HG03457 (cell line): Measurements from ENCODE around the gene C1RL.

Experiments
- ATAC-seq: cut with Tn5 transposase; IDR thresholded peaks from one replicate; pipeline ENCODE4 v1.9.1; 2021; ENCODE audit warnings: moderate number of reproducible peaks; ENCODE audit not compliant: unreplicated experiment

C1RL gene

DNA sequence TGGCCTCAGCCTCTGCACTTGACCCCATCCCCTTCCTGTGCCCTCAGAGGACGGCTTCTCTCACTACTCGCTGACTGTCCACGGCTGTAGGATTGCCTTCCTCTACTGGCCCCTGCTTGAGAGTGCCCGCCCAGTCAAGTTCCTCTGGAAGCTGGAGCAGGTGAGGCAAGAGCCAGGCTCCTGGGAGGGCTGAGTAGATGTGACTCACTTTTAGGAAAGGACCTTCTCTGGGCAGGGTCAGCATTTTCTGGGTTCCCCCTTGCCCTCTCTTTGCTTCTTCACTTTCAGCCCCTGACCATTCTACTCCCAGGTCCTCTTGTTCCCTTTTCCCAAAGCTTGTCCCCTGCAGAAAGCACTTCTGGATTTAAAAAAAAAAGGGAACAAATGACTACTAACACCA, 28.9 kb upstream of the C1RL start:
- no peak for ATAC-seq

DNA sequence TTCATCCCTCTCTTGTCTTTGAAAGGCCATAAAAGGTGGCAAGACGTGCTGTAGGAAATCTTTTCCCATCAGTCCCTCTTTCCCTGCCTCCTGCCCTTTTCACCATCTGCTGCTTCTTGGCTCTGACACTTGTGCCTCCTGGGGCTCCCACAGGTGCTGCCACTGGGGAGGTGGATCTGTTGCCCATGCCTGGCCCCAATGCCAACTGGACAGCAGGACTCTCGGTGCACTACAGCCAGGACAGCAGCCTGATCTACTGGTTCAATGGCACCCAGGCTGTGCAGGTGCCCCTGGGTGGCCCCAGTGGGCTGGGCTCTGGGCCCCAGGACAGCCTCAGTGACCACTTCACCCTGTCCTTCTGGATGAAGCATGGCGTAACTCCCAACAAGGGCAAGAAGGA, 27.7 kb upstream of the C1RL start:
- no peak for ATAC-seq

DNA sequence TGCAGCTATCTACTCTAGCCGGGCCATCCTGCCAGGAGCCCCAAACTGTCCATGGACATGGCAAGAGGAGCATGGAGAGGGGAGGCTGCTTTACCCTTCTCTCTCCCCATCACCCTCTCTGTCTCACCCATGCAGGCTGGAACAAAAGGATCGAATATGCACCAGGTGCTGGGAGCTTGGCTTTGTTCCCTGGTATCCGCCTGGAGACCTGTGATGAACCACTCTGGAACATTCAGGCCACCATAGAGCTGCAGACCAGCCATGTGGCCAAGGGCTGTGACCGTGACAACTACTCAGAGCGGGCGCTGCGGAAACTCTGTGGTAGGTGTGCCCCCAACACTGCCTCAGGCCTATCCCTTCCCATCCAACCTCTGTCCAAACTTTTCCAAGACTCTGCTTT, 27.1 kb upstream of the C1RL start:
- ATAC-seq: no peak

DNA sequence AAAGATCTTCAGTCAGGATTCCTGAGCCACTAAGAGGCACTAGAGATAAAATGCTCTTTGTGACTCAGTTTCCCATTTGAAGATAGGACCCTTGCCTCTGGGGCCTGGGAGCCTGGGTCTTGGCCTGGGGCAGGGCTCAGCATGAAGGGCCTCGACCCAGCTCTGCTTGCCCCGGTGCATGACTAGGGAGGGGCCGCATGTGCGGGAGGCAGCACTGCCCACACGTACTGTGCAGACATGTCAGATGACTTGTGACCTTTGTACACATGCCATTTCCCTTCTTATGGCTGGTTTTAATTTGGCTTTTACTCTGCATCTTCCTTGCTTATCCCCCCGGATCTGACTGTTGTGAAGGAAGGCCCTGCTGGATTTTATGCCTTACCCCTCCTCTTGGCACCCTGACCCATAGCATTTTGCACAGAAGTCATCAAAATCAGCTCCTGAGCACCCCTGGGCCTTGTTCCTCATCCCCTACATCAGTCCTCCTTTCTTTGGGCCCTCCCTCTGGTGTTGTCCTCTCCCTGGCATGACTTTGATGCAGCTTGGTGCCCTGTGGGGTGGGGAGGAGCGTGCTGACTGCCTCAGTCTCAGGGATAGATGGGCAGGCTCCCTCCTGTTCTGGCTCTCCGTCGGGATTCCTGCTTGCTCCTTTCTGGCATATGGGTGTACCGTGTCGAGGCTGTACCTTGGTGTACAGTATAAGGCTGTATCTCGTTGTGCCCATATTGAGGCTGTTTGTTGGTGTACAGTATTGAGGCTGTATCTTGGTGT, 25.6 kb upstream of the C1RL start:
- no peak for ATAC-seq

DNA sequence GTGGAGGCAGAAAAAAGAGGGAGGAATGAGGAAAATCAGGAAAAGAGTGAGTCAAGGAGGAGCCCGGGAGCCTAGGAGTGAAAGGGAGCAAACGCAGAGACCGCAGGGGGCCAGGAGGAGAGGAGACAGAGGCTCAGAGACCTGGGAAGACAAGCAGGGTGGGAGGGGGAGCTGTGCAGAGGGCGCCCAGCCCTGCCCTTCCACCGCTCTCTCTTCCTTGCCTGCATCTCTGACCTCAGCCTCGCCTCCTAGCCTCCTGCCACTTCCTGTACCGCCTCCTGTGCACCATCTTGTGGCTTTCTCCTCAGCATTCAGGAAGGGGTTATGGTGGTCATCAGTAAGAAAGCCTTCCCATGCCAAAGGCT, 22.5 kb upstream of the C1RL start:
- ATAC-seq: no peak

DNA sequence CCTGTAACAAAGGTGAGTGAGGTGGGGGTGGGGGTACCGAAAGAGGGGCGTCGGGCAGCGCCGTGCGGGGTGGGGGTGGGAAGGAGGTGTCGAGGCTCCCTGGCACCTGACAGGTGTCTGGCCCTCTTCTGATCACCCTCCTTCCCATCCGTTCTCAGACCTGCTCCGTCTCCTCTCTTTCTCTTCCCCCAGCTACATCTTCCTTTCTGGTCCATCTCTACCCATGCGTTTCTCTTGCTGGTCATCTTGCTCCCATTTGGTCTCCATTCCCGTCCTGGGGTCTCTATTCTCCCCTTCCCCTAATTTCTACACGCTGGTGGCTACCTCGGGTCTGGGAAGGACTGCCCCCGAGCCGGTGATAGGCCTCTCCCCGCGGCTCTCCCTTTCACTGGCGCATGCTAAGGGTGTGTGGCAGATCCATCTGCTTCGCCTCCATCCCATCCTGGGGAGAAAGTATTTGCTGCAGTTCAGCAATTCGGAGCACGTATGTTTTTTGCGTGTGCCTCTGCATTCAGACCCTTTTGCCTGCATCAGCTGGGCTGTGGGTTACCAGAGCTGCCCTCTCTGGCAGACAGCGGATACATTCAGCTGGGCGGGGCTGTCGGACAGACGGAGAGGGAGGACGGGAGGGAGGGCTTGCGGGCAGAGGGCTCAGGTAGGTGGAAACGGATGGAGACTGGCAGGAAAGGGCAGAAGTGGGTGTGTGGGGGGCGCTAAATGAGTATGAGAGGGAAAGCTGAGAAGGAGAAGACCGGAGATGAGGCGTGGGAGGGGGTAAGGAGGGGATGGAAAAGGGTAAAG, 21.9 kb upstream of the C1RL start:
- no peak for ATAC-seq

DNA sequence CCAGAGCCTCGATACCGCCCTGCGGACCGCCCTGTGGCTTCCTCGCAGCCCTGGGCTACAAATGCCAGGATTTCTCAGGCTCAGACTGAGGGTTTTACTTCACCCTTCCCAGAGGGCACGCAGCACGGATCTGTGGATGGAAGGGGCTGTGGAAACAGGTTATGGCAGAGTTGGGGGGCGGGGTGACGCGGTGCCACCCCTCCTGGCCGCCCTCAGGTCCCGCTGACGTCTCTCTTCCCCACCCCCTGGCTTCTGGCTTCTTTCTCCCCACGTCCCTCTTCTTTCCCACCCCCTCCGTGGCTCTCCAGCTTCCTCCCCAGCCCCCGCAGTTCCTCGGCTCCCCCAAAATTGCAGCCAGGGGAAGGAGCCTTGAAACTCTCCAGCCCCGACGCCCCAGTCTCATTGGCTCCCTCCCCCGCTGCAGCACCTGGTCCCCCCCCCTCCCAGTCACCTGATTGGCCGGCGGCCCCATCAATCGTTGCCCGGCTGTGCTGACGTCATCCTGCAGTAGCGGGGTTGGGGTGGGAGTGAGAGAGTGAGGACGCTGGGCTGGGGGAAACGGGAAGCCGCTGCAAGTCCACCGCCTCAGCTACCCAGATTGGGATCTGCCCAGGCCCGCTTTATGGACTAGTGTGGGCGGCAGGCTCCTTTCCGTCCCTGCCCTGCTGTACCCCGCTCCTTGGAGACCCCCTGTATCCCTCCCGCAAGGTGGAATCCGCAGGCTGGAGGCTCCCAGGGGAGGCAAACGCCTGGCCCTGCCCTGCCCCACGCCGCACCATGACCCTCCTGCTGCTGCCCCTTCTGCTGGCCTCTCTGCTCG, 21.1 kb upstream of the C1RL start, which contains the start of gene CLSTN3:
Gene CLSTN3 (plus strand): TSS at position 500 of the 820 bp plus-strand sequence. CDS start 278 bp downstream, at position 778.
- no peak for ATAC-seq

DNA sequence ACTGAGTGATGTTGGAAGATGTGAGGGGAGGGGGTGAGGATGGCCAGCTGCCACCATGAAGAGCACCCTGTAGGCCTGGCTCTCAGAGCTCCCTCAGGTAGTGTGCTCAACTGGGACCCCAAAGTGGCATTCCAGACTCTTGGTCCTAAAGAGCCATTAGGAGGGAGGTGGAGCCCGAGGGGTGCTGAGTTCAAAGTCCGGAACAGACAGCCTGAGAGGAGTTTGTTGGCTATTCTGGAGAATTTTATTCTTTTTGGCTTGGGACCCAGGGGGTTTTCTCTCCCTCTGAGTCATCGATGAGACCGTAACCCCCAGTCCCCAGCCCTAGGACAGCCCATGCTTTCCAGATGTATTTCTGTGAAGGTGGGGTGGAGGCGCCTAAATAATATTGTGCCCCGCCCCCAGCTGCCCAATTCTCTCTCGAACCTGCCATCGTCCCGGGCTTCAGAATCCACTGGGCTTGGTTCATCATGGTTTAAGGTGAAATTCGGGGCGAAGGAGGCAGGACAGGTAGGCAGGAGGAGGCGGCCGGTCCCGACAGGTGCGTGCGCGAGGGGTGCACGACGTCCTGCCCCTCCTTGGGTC, 20.4 kb upstream of the C1RL start:
- no peak for ATAC-seq

DNA sequence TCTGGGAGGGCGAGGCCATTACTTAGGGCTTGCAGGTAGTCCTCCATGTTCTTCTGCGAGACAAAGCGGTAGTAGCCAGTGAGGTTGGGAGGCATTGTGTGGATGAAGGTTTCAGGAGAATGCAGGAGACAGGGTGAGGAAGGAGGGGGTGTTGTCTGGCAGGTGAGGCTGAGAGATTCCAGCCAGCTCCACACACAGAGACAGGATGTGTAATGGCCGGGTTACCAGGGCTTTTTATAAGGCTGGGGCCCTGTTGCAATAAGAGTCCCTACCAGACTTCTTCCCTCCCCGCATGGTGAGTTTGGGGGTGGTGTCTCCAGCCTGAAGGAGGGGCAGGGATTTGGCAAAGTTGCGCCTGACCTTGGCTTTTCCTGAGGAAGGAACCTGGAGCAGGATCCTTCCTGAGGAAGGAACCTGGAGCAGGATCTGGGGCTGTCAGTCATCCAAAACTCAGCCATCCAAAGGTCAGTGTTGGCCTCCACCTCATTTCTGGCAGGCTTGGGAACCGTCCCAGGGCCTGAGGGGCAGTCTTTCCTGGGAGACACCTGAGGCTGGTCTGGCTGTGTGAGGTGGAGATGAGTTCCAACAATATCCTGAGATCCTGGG, 19.8 kb upstream of the C1RL start, which contains the start of gene RBP5:
Gene RBP5 (minus strand): TSS at position 209 of the 606 bp plus-strand sequence. CDS start 114 bp downstream, at position 95.
- no peak for ATAC-seq

DNA sequence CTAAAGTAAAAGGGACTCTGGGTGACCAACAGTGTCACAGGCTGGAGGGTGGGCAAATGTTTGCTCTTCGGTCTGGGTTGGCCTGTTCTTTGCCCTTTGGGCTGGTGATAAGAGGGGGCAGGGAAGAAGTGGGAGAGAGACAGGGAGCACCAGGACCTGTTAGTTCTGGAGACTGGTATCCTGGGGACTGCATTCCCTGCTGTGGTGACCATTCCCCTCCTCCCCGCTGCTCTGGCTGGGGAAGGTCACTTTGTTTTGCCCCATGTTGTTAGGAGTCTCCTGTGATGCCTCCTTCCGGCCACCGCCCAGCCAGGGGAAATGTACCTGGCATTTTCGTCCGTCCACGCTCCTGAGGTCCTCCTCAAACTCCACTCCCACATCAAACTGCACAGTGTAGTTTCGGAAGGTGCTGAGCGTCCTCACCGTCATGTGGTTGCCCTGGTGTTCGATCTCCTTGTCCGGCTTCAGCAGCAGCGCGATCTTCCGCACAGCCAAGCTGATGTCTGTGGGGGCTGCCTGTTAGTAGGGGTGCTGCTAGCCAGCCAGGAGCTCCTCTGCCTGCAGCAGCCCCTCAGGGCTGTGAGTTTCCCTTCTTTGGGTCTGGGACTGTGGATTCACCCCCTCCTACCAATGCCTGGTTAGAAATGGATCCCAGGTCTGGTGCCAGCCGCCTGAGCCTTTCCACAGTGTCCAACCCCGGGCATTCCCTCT, 19.1 kb upstream of the C1RL start:
- ATAC-seq: no peak

DNA sequence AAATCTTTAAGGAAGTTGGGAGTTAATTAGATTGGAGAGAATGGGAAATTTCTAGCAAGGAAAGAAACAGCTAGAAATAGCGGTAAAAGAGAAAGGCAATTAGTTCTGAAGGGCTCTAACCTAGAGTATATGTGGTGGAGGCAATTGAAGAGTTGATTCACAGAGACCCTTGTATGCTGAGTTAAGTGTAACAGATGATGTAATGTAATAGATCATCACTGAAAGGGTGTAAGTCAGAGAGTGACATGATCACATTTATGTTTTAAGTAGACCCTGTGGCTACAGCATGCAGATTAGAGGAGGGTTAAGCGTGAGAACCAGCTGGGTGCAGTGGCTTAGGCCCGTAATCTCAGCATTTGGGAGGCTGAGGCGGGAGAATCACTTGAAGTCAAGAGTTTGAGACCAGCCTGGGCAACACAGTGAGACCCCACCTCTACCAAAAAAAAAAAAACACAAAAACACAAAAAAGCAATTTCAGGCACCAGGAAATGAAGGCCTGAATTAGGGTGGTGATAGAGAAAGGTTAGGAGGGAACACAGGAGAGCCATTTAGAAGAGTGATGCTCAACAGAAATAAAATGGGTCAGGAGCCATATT, 16.7 kb upstream of the C1RL start:
- ATAC-seq: no peak

DNA sequence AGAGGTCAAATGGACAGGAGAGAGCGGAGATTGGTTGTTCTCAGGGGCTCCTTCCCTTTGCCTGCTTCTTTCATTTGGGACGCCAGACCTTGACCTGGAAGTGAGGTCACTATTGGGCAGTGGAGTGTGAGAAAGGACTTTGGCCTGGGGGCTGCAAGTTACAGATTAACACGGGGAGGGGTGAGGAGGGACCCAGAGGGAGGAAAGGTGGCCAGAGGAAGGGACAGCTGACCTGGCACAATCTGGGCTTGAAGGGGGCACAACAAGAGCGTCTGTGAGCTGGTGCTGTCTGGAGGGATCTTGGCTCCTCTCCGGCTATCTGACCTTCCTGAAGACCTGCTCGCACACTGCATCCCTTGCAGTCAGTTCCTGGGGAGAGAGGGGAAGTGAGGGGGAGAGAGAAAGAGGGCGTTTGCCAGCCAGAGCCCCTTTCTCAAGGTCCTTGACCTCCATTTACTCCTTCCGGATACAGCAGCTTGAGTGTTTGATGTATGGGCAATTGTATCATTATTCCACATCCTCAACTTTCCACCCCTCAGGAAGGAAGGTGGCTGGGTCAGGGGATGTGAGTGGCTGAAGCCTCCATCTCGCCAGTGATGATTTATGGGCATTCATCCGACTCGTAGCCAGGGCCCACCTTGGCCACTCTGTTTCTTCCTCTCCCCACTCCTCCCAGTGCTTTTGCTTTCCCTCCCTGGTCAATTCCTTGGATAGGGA, 14.9 kb upstream of the C1RL start:
- ATAC-seq: no peak

DNA sequence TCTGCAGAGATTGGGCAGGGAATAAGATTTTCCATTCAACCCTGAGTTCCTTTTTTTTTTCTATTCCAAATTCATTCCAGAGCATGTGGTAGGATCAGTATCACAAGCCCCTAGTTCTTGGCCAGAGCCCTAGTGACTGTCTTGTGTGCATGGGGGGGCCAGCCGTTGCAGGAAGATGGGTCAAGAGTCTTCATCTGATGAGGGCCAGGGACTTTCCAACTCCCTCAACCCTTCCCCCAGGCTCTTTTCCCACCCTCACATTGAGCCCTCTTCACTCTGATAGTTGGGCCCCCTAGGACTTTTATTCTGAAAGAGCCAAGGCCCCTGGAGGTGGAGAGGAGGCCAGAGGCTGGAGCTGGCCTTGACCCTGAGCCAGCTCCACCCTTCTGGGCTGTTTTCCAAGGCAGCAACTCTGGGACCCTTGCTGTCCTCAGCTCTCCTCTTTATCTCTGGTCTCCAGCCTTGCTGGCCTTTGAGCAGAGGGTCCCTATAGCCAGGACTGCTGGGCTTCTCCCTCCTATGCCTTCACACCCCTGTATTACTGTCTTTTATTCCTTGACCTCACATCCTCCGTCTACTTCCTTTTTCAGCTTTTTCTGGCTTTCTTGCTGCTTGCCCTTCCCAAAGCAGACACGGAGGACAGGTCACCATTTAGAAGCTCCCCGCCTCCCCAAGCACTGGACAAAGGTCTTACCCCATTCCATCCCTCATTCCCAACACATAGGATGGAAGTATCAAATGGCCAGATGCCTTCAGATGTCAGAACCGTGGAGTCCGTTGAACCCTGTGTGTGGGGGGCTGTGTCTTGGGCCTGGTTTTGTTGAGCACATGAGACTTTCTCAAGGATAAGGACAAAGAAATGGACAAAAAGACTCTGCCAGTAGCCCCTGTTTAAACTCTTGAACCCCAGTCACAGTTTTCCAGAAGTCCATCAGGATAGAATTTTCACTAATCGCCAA, 14.1 kb upstream of the C1RL start:
- no peak for ATAC-seq

DNA sequence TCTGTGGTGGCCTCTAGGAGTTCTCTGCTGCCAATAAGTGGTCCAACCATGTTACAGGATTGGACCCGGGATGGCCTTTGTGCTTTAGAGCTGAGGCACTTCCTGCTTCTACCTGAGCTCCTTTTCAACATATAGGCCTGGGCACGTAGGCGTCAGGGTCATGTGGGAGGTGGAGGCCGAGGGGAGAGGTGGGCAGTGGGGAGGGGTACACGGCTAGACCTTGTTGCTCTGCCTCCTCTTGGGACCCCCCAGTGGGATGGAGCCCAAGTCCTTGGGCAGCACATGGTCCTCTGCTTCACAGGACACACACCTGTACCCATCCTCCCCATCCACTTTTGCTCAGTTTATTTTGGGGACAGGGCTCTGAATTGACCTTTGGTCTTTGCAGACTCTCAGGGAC, 12.3 kb upstream of the C1RL start:
- ATAC-seq: no peak

DNA sequence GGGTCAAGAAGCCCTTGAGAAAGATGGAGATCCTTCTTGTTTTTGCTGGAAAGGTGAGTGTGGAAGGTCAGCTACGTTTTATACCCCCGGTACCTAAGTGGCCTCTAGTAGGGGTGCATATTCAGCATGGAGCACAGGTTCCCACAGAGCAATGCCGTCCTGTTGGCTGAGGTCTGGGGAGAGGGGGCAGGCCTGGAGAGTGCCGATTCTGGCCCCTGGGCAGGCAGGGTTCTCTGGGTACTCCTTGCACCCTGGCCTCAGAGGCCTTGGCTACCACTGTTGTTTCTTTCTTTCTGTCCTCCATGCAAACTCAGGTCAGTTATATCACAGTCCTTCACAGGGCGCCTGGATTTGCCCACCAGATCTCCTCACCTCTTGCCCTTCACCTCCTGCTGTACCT, 11.2 kb upstream of the C1RL start:
- ATAC-seq: no peak

DNA sequence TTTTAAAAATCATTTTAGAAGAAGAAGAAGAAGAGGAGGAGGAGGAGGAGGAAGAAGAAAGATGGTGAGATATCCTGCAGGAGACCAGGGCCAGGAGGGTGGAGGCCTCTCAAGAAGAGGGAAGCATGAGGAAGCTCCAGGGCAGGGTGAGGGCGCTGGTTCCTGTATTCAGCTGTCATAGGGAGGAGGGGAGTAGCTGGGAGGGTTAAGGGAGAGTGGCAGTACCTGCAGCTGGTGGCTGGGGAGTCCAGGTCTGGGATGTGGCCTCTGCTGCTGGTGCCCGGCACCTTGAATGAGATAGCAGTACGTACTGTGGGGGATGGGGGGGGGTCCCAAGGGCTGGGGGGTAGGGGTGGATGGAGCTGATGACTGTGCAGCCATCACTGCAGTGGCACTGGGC, 9.9 kb upstream of the C1RL start:
- ATAC-seq: no peak

DNA sequence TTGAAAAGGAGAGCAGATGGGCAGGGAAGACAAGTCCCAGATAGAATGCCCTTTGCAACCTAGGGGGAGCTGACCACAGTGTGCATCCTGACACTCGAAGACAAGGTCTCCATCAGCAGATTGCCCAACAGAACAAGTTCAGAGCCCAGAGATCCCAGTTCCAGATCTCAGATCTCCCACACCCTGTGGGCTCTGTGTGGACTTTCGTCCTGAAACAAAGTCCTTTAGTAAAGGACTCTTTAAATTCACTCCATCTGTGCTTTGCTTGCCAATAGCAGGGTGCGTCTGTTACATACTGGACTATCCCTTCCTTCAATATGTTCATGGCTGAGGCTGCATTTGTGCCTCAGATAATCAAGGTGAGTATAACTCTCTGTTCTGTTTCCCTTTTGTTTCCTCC, 8.7 kb upstream of the C1RL start:
- ATAC-seq: no peak

DNA sequence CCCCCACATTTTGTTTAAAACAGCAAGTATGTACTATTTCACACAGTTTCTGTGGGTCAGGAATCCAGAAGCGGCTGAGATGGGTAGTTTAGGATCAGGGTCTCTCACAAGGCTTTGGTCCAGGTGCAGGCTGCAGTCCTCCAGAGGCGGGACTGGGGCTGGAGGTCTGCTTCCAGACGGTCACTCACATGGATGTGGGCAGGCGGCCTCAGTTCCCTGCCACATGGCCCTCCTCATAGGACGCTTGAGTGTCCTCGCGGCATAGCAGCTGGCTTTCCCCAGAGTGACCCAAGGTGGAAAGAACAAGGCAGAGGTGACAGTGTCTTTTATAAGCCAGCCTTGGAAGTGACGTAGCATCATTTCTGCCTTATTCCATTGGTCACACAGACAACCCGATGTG, 7.9 kb upstream of the C1RL start:
- ATAC-seq: no peak
